Vagina (tissue), 2 donors: ENCODE measurements around the gene STK32A. TPM values are rescaled to one million over a fixed set of nuclear protein-coding genes. Genes with fewer than 3 reads are reported as not detected.

Experiments used
- DNase-seq, 2 donors: peaks; one replicate each; pipeline ENCODE4 v3.0.0-alpha.2; 2017; ENCODE audit errors: extremely low spot score in 2 of 2
- H3K27ac ChIP-seq: fragments of 200-600 bp; sonication (generic); one replicate; pipeline ENCODE4 v1.5.1; 2019
- H3K27me3 ChIP-seq: fragments of 200-600 bp; sonication (generic); one replicate; pipeline ENCODE4 v1.5.1; 2019
- H3K36me3 ChIP-seq, 2 donors: fragments of 200-600 bp; sonication (generic); one replicate each; pipeline ENCODE4 v1.5.1; 2017 to 2019
- H3K4me1 ChIP-seq: fragments of 200-600 bp; sonication (generic); one replicate; pipeline ENCODE4 v1.5.1; 2019
- H3K4me3 ChIP-seq, 2 donors: fragments of 200-600 bp; sonication (generic); 1 replicate in 1 of 2; 2 replicates in 1 of 2; pipeline ENCODE4 v1.5.1; 2016 to 2019
- H3K9me3 ChIP-seq: fragments of 200-600 bp; sonication (generic); one replicate; pipeline ENCODE4 v1.5.1; 2019
- CTCF ChIP-seq, 3 experiments: fragments of 450-650 bp in 2 of 3; fragments of 200-600 bp in 1 of 3; sonication (generic) in 1 of 3; IDR thresholded peaks; one replicate each; pipeline ENCODE4 v1.5.1; 2017 to 2019; ENCODE audit warnings: antibody characterized with exemption in 3 of 3, mild to moderate bottlenecking in 2 of 3, moderate library complexity in 2 of 3
- POLR2A ChIP-seq, 2 donors: fragments of 450-650 bp; IDR thresholded peaks; one replicate each; pipeline ENCODE4 v1.6.1; 2017; ENCODE audit warnings: antibody characterized with exemption in 2 of 2, mild to moderate bottlenecking in 2 of 2, moderate library complexity in 2 of 2
- POLR2AphosphoS5 ChIP-seq, 2 donors: sonication (generic); formaldehyde crosslinking; IDR thresholded peaks; one replicate each; pipeline ENCODE4 v1.9.0; 2017; ENCODE audit warnings: antibody characterized with exemption in 2 of 2, mild to moderate bottlenecking in 2 of 2, low read depth in 1 of 2; ENCODE audit not compliant: insufficient read depth in 1 of 2
- intact Hi-C: fragments of 100-400 bp; cut with DNase I; formaldehyde crosslinking; loops from one replicate; pipeline ENCODE4 v1.15.1; 2023
- small RNA-seq: library from RNA; depleted of rRNA; stranded (forward); fragments of <200 nt; gene quantifications from one replicate; pipeline ENCODE3, GENCODE V24; 2016
- total RNA-seq: library from RNA; depleted of rRNA; stranded (reverse); fragments of >200 nt; gene quantifications from one replicate; pipeline ENCODE4 v1.2.3, GENCODE V29; 2016

The STK32A gene
- total RNA-seq, 1 donor from 2014 or later: 1.5 TPM

GRCh38 chr5:147437161-147437596 is 202.4 kb downstream of the STK32A start:
- Histone ChIP-seq H3K27ac (no peak overlapping the region), H3K9me3 (no peaks in the 10 kb centered on the region), H3K27me3 (no peaks in the 10 kb centered on the region), H3K4me3 (no peak overlapping the region), H3K4me1 (peaks cover 33% of the 10 kb centered on the region), H3K36me3 (no peaks in the 10 kb centered on the region)
- intact Hi-C loops: no loop called here
- TF ChIP-seq POLR2A (IDR thresholded peaks at IDR 0.05) (no peak), CTCF (IDR thresholded peaks at IDR 0.05) (no peak), POLR2AphosphoS5 (IDR thresholded peaks at IDR 0.05; ENCODE audit: insufficient read depth in 1 of 2, low read depth in 1 of 2) (no peak)
- no peak for DNase-seq

Small RNA genes within 50 kb of the gene (small RNA-seq; reads per million reads assigned to genes)
- not detected for gene AC011373.1
